Pons (tissue), 1 donor: Measurements from ENCODE around the gene ACTL8.
A peak's percentile ranks its signal among the peaks of the same experiment; 100 is the strongest.

Experiments used
- DNase-seq: peaks from one replicate; pipeline ENCODE4 v3.0.0-alpha.2; 2016; ENCODE audit warnings: low spot score

Gene ACTL8

DNA sequence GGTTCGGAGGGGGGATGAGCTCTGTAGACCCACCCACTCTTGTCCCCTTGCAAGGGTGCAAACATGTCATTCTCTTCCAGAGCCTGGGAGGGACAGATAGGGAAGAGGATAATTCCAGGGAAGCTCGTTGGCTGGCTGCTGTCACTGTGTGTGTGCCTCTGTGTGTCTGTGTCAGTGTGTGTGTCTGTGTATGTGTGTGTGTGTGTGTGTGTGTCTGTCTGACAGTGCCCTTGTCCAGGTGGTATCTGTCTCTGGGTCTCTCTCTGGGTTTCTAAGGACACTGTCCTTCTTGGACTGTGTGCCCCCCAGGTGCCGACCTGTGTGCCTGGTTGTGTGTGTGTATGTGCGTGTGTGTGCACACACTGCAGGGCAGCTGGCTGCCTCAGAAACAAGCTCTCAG lies 90.5 kb downstream of the ACTL8 start:
- DNase-seq = no peak

DNA sequence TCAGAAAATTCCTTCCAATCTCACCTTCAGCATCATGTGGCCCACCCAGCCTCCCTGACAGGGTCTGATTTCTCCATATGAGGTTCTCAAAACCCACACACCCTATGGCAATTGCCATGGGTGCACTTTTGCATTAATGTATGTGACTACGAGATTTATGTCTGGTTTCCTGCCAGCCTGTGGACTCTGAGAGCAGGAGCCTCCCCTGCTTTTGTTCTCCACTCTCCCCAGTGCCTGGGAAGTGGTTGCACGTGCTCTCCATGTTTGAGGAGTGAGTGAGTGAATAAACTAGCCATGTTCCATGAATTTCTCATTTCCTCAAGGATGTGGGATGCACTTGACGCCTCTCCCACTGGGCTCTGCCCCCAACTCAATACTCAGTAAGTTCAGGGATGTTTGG lies 91.2 kb downstream of the ACTL8 start:
- DNase-seq = no peak

DNA sequence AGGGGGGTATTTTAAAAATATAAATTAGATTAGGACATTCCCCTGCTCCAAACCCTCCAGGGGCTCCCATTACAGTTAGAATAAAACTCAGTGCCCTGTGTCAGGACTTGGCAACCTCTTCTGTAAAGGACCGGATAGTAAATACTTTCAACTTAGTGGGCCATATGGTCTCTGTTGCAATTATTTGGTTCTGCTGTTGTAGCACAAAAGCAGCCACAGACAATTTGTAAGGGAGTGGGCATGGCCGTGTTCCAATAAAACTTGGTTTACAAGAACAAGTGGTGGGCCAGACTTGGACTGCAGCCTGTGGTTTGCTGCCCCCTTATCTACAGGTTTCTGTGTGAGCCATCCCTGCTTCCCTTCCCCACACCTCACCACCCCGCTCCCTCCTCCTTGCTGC lies 92.0 kb downstream of the ACTL8 start:
- DNase-seq = no peak

DNA sequence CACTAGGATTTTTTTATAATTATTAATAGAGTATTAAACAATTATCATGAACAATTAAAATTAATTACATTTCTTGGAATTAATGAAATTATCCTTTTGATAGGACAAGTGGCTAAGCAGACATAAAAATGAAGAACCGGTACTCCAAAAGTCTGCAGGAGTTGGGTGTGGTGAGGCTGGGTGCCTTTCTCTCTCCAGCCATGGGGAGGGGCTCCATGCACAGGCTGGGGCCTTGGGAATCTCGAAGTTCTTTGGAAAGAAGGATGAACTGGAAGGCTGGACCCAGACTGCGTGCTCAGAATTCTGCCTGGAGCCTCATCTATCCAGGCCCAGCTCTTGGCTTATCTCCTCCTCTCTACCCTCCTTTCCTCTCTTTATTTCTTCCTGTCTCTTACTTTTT lies 94.1 kb downstream of the ACTL8 start:
- DNase-seq = no peak

DNA sequence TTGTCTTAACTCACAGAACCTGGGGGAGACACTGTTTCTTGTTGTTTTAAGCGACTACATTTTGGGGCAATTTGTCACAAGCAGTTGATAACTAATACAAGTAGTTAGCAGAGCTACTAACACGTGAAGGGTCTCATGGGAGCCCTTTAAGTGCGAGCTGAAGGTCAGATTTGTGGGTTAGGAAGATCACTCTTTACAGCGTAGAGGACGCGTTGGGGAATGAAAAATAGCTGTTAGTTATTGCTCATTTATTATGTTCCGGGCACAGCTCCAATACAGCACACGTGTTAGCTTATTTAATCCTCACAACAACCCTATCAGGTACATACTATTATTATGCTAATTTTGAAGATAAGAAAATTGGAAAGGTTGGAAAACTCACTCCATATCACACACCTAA lies 95.9 kb downstream of the ACTL8 start:
- DNase-seq = no peak

DNA sequence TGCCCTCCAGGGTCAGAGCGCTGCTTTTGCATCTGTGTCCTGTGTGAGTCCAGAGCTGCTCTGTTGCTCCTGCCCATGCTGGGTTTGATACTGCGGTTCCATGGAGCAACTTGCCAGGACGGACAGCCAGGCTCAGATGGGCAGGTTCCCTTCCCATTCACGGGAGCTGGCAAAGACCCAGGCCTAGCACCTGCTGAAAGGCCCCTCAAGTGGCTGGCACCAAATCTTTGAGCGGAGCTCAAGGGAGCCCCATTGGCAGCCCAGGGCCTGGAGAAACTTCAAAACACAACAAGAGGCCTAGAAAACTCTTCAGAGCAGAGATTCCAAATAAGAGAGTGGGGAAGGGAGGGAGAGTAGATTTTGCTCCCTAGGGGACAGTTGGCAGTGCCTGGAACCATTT lies 97.2 kb downstream of the ACTL8 start:
- no peak for DNase-seq

DNA sequence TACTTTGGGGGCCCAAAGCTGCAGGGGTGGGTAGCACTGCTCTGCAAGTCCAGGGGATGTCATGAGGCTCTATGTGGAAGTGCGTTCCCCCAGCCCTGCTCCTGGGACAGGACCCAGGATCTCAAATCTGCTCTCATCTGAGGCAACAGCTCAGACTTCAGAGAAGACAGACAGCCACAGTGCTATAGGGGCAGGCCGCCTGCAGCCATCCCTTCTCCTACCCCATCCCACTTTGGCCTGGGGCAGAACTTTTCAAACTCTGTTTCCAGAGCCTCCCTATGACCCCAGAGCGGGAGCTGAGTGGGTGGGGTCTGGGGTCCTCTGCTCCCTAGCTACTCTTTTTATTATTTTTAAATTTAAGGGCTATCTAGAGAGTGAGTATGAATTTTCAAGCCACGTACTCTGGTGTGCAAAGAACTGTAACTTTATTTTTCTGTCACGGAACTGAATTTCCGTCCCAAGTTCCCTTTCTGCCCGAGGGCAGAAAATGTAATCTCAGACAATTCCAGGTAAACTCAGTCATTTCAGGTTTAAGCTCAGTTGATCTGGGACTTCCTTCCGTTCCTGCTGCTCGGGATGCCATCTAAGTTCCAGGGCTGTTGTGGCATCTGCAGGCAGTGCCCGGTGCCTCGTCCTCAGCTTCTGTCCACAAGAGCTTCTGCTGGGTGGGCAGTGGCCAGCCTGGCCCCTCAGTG lies 98.3 kb downstream of the ACTL8 start:
- no peak for DNase-seq

DNA sequence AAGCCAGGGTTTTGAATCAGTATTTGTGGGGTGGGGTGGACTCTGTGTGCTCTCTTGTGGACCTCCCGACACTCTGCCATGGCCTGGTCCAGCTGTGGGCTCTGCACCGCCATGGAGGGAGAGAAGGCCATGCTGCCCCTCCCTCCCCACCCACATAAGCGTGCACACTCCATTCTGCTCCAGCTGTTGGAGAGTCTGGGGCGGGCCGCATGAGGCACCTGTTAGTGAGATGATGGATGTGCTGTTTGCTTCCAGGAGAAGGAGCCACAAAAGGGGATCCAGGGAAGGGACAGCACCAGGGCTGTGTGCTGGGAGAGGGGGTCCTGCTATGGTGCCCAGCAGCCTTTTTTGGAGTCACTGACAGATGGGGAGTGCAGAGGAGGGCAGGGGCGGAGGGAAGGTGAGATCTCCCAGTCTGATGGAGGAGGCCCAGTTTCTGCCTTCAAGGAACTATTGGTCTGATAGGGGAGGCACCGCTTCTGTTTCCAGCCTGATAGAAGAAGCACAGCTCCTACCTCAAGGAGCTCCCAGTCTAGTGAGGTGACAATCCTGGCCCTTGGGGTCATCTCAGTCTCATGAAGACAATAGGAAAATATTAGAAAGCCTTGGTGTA lies 101.5 kb downstream of the ACTL8 start:
- DNase-seq = no peak

DNA sequence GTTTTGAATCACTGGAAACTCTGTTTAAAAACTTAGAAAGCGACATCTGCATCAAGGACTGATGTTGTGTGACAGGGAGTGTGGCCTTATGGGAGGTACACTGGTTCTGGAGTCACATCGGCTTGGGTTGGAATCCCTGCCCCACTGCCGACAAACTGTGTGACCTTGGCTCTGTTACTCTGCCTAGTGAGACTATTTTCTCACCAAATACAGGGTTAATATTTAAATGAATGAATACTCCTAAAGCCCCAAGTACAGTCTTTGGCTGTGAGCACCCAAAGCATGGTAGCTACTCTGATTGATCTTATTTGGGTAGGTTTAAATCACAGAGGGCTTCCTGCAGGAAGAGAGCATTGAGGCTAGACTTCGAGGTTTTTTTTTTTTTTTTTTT lies 102.0 kb downstream of the ACTL8 start:
- no peak for DNase-seq

DNA sequence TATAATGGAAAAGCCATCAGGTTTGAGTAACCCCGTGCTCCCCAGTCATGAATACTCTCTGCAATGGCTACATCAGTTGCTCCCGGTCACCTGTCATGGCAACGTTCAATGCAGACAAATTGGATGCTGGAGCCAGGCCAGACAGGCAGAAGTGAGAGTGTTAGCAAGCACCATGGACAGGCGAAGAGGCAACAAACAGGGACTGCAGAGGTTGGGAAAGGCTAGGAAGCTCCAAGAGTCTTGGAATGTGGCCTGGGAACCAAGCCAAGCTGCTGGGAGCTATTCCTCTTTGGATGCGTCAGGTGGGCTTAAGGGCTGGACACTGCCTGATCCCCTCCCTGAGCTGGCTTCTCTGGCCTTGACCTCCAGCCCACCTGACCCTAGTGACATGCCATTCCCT lies 102.9 kb downstream of the ACTL8 start:
- no peak for DNase-seq

DNA sequence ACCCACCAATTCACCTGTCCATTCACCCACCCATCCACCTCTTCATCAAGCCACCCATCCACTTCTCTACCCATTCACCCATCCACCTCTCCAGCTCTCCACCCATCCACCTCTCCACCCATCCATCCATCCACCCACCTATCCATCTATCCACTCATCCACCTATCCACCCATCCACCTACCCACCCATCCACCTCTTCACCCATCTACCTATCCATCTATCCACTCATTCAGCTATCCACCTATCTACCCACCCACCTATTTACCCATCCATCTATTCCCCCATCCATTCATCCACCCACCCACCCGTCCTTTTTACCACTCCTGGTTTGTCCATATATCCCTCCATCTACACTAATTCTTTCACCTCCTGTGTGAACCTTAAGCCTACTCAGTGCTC lies 105.7 kb downstream of the ACTL8 start:
- no peak for DNase-seq

DNA sequence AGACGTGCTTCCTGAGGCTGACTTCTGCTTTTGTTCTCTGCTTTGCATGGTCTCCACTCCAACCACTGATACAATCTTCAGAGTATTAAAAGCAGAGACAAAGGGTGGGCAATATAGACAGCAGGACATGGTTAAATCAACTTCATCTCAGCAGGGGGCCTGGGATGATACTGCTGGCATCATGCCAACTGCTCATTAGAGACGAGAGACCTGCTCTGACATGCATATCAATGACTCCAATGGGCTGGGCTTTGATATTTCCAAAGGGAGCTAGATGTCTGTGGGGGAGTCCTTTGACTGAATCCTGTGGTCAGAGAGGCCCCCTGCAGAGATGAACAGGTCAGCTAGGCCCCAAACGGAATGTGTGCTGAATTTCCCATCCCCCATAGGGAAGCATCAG lies 106.6 kb downstream of the ACTL8 start:
- no peak for DNase-seq

DNA sequence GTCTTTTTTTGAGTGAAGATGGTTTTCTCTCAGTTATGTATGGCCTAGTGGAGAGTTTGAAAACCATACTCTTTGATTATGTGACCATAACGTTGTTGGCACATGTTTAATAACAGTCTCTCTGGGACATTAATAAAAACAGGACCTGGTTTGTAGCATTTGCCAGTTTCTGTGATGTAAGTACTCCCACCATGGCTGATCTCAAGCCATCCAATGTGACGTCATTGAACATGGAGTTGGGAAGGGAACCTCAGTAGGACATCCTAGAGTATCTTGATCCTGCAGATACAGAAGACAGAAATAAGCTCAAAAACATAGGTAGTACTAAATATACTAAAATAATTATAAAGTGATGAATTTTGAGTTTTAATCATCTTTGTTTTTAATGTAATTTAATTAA lies 107.0 kb downstream of the ACTL8 start:
- DNase-seq = no peak

DNA sequence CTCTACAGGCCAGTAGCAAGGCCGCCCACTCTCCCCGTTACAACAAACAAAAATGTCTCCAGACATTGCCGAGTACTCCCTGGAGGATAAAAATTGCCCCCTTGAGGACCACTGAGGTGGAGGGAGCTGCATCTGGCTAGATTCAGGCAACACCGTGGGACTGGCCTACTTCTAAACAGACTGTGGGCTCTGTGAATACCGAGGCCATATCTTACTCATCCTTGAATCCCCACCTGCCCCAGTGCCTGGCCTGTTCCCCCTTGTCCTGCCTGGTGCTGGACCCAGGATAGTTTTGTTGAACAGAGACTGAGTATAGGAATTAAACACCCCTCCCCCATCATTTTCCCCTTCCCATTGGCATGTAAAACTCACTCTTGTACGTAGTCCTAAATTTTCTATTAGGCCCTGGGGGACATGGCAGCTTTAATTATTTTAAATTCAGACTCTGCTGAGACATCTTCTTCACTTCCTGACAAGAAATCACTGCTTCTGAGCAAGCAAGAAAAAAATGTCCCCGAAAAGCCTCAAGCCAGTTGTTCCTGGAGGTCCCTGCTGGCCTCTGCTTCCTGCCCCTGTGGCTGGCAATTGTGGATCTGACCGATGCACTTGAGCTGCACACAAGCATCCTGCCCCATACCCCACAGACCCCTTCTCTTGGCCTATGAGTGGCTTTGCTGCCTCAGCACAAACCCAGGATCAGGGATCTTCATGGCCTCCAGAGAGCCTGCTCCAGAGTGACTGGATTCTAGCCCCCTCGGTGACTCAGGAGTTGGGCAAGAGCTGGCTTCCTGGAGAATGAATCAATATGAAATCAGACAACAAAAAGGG lies 111.0 kb downstream of the ACTL8 start:
- DNase-seq = no peak

DNA sequence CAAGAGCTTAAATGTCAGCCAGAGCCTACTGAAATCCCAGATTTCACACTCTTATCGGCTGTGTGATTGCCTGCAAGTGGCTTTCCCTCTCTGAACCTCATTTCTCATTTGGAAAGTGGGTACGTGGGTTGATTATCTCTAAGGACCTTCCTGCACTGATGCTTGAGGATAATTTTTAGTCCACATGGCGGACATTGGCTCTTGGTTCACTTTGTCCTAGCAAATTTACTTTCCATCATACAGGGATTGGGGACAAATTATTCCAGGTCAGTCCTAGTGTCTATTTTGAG lies 111.6 kb downstream of the ACTL8 start:
- DNase-seq = no peak

DNA sequence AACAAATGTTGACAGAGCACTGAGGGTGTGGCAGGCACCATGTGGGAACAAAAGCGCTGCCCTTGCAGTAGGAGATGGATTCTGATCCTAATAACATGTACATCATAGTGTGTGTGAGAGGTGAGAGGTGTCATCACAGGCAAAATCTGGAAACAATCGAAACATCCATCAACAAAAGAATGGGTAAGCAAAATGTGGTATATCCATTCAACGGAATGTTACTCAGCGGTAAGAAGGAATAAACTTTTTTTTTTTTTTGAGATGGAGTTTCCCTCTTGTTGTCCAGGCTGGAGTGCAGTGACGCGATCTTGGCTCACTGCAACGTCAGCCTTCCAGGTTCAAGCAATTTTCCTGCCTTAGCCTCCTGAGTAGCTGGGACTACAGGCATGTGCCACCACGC lies 112.3 kb downstream of the ACTL8 start:
- no peak for DNase-seq

DNA sequence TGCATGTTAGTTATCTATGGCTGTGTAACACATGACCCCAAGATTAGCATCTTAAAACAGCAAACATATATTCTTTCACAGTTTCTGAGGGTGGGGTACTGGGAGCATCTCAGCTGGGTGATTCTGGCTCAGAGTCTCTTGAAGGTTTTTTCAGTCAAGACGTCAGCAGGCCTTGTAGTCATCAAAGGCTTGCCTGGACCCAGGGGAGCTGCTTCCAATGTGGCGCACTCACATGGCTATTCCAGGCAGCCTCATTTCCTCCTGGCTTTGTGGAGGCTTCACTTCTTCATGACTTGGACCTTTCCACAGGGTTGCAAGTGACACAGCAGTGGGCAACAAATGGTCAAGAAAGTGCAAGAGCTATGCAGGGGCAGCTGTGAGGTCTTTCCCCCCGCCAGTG lies 114.7 kb downstream of the ACTL8 start:
- no peak for DNase-seq

DNA sequence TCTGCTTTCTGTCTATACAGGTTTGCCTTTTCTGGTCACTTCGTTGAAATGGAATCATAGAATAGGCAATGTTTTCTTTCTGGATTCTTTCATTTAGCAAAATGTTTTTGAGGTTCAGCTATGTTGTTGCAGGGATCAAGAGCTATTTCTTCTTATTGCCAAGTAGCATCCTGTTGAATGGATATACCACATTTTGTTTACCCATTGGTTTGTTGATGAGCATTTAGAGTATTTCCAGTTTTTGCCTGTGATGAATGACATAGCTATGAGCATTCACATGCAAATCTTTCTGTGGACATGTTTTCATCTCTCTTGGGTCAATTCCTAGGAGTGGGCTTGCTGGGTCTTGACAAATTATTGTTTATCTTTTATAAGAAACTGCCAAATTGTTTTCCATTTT lies 115.5 kb downstream of the ACTL8 start:
- DNase-seq = no peak

DNA sequence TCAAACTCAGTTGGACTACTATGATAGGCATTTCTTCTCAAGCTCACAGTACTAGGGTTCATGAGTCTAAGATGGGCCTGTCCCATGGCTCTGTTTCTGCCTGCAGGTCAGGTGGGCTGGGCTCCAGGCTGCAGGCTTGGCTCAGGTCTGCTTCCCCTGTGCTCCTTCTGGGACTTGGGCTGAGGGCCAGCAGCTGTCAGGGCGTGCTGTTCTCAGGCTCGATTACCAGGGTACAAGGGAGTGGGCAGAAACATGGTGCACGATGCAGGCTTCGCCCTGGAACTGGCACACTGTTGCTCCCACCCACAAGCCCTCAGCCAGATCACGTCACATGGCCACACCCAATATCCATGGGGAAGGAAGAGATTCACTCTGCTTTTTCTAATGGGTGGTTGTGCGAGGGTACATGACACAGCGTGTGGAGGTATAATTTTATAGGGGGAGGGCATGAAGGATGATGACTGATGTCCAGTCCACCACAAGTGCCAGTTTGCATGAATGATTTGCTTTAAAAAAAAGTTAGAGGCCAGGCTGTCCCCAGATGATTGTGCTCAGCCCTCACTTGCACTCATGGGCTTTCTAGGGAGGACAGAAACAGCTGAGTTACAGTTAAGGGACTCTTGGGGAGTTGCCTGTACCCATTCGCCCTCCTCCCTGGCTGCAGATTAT lies 118.0 kb downstream of the ACTL8 start:
- DNase-seq = no peak

DNA sequence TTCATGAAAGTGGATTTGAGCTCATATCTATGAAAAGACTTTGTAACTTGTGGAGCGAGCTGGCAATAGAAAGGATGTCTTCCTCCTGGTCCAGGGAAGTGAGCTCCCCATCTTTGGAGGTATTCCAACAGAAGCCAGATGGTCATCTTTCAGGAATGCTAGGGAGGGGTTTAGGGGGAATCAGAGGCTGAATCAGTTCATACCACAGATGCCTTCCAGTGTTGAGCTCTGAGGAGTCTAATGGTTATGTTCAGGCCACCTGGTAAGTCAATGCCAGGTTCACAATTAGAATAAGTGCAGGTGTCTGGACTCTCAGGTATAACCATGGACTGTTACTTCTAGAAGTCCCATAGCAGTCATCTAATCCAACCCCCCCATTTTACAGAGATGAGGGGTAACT lies 119.1 kb downstream of the ACTL8 start:
- DNase-seq = peak; percentile 1

DNA sequence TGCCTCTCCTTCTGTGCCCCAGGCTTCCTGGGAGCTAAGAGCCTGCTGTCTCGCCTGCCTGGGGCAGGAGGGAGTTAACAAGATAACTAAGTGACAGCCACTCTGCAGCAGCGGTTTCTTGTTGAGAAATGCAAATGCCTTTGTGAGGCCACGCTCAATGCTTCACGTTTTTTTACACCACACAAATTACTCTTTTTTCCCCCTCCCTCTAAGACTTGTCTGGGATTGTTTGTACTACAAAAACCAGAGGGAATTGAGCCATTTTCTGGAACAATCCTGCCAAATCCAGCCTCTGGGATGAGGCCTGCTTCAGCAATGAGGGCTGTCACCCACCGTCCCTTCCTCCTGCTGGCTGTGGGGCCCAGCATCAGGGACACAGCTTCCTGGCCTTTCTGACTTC lies 119.6 kb downstream of the ACTL8 start:
- DNase-seq = no peak

DNA sequence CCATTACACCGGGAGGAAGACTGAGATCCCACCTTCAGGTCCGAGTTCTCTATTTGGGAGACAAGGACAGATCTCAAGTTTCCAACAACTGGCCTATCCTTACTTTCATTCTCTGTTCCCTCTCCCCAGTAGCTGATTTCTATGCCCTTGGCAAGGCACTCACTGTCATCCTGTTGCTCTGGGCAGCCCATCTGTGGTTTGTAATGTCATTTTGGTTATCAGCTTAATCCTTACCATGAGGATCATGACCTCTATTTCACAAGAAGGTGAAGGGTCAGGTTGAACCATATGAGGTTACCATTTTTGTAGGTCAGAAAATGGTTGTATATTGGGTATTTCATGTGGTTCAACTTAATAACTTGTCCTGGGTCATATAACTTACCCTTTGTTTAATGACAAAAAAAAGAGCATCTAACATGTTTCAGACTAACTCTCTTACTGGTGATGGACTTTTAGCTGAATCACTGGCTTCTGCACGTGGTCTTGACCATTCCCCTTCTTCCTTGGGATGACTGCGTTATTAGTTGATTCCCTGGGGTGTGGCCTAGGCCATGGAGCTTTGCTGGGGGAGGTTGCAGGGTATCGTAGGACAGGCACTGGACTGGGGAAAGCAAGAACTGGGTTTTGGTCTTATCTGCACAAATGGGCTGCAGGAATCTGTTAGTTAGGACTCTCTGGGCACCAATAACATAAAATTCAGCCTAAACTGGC lies 120.2 kb downstream of the ACTL8 start:
- no peak for DNase-seq
